Lower lobe of right lung (tissue), 2 donors: ENCODE results near the gene KCNQ5. TPM values are rescaled to one million over a fixed set of nuclear protein-coding genes. Genes with fewer than 3 reads are reported as not detected.

Experiments used
- ATAC-seq, 2 donors: fragments of 200-7000 bp; cut with Tn5 transposase; one replicate each; pipeline ENCODE4 v1.9.1; 2020 to 2022; ENCODE audit warnings: mild to moderate bottlenecking in 2 of 2, moderate library complexity in 2 of 2
- DNase-seq: peaks from one replicate; pipeline ENCODE4 v3.0.0-alpha.2; 2020
- H3K27ac ChIP-seq: fragments of 200-600 bp; one replicate; pipeline ENCODE4 v1.8.0; 2022
- H3K27me3 ChIP-seq: fragments of 200-600 bp; one replicate; pipeline ENCODE4 v1.8.0; 2022; ENCODE audit warnings: low read depth
- H3K36me3 ChIP-seq: fragments of 200-600 bp; one replicate; pipeline ENCODE4 v1.8.0; 2022; ENCODE audit warnings: mild to moderate bottlenecking
- H3K4me1 ChIP-seq: fragments of 200-600 bp; one replicate; pipeline ENCODE4 v1.8.0; 2022
- H3K4me3 ChIP-seq: fragments of 200-600 bp; one replicate; pipeline ENCODE4 v1.8.0; 2022; ENCODE audit warnings: mild to moderate bottlenecking
- H3K9me3 ChIP-seq: fragments of 200-600 bp; one replicate; pipeline ENCODE4 v1.8.0; 2022
- intact Hi-C: fragments of 100-400 bp; cut with DNase I; formaldehyde crosslinking; loops from one replicate; pipeline ENCODE4 v1.11.0; 2022
- total RNA-seq: library from RNA; stranded (reverse); fragmentation: NEBNext Ultra II Directional; extraction: Animal tissue kit (Norgen Biotek cat#: 25700); gene quantifications from one replicate; pipeline ENCODE4 v1.2.1, GENCODE V29; 2021
- TF ChIP-seq, protein P1 (sequence below): fragments of 200-600 bp; IDR thresholded peaks from one replicate; pipeline ENCODE4 v1.8.0; 2022; ENCODE audit warnings: antibody characterized with exemption, mild to moderate bottlenecking
- donor health status: DM: no; HTN: yes; CAD: no; lungs with severe emphysema.

The KCNQ5 gene
- total RNA-seq, 1 donor from 2014 or later: 0.35 TPM

DNA sequence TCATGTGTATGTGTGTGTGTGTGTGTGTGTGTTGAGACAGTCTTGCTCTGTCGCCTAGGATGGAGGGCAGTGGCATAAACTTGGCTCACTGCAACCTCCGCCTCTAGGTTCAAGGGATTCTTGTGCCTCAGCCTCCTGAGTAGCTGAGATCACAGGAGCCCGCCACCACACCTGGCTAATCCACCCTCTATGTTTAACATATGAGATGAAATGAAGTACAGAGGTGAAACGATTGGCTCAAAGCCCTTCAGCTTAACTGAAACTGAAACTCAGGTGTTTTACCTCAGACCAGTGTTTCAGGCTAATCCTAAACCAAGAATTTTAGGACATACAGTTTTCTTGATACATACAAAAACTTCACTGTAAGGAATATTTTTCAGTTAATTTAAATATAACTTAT lies 167.3 kb downstream of the KCNQ5 start:
- Histone ChIP-seq H3K27me3 (no peaks in the 10 kb centered on the region), H3K9me3 (no peaks in the 10 kb centered on the region), H3K27ac (no peak overlapping the region), H3K4me3 (no peak overlapping the region), H3K4me1 (peaks cover 5% of the 10 kb centered on the region), H3K36me3 (no peaks in the 10 kb centered on the region)
- ATAC-seq: no peak
- intact Hi-C loops: no loop called here
- TF ChIP-seq, protein P1, sequence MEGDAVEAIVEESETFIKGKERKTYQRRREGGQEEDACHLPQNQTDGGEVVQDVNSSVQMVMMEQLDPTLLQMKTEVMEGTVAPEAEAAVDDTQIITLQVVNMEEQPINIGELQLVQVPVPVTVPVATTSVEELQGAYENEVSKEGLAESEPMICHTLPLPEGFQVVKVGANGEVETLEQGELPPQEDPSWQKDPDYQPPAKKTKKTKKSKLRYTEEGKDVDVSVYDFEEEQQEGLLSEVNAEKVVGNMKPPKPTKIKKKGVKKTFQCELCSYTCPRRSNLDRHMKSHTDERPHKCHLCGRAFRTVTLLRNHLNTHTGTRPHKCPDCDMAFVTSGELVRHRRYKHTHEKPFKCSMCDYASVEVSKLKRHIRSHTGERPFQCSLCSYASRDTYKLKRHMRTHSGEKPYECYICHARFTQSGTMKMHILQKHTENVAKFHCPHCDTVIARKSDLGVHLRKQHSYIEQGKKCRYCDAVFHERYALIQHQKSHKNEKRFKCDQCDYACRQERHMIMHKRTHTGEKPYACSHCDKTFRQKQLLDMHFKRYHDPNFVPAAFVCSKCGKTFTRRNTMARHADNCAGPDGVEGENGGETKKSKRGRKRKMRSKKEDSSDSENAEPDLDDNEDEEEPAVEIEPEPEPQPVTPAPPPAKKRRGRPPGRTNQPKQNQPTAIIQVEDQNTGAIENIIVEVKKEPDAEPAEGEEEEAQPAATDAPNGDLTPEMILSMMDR: no peak
- DNase-seq: no peak

DNA sequence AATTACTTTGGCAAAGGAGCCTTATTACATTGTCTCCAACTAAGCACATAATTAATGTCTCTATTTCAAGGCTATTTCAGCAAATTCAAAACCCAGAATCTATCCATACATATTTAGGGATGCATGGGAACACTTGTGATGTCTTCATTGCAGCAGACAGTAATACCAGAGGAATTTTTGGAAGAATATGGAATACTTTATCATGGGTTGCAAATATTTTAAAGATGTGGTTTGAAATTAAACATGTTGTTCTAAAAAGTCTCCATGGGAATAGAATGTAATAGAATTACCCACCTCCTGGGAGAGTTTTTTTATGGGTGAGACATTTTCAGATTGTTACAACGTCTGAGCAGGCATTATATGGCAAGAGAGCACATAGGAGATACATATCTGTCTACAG lies 170.8 kb downstream of the KCNQ5 start:
- TF ChIP-seq, protein P1: no peak
- Histone ChIP-seq H3K27me3 (no peaks in the 10 kb centered on the region), H3K4me3 (no peak overlapping the region), H3K27ac (no peak overlapping the region), H3K36me3 (no peaks in the 10 kb centered on the region), H3K4me1 (peaks cover 1% of the 10 kb centered on the region), H3K9me3 (no peaks in the 10 kb centered on the region)
- intact Hi-C loops: no loop called here
- no peak for DNase-seq
- ATAC-seq: no peak

DNA sequence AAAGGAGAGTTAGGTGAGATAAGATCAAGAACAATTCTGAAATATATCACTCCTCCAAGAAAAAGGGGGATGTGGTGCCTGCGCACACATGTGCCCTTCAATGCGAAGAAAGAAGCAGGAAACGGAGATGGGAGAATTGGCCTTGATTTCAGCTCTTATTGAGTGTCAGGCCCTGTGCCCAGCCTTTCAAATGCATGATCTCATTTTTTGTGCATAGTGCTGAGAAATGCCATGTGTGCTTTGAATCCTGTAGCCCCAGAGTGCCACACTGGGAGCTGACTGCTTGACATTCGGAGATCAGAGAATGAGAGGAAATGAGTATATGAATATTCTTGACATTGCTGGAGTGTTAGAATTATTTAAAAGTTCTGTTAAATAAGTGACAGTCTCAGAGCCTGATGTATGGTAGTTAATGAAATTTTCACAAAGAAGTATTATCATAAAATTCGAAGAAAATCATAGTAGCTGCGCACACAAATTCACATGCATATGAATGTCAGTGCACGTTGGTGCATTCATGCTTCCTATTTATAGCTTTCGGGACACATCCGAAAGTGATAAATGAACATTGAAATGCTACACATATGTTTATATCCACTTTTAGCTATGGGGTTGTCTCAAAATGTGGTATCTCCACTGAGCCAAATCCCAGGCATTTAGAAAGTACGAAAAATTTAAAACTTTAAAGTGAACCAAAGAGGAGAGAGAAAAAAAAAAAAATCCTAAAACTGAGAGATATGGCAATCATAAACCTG lies 172.0 kb downstream of the KCNQ5 start:
- Histone ChIP-seq H3K4me3 (no peak overlapping the region), H3K4me1 (no peaks in the 10 kb centered on the region), H3K9me3 (no peaks in the 10 kb centered on the region), H3K27me3 (no peaks in the 10 kb centered on the region), H3K27ac (no peak overlapping the region), H3K36me3 (no peaks in the 10 kb centered on the region)
- no peak for DNase-seq
- no peak for ATAC-seq
- TF ChIP-seq, protein P1: no peak
- intact Hi-C loops: no loop called here

DNA sequence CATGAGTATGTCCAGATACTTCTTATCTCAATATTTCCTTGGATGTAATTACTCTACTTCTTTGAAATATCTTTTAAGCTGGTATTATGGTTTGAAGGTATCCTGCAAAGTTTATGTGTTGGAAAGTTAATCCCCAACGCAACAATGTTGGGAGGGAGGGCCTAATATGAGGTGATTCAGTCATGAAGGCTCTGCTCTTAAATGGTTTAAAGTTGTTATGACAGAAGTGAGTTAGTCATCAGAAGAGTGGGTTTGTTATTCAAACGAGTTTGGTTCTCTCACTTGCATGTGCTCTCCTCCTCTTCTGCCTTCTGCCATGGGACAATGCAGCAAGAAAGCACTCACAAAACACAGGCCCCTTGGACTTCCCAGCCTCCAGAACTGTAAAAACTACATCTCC lies 176.3 kb downstream of the KCNQ5 start:
- Histone ChIP-seq H3K36me3 (no peaks in the 10 kb centered on the region), H3K9me3 (no peaks in the 10 kb centered on the region), H3K27ac (no peak overlapping the region), H3K4me1 (no peaks in the 10 kb centered on the region), H3K27me3 (no peaks in the 10 kb centered on the region), H3K4me3 (no peak overlapping the region)
- ATAC-seq: no peak
- TF ChIP-seq, protein P1: no peak
- DNase-seq: no peak
- intact Hi-C loops: no loop called here

GRCh38 chr6:72809746-72810379 lies 188.0 kb downstream of the KCNQ5 start:
- no peak overlapping the region for H3K27ac ChIP-seq
- no peaks in the 10 kb centered on the region for H3K4me1 ChIP-seq
- ATAC-seq (peak in 1 of 2 donors; percentile 21), DNase-seq (no peak)
- intact Hi-C loops: no loop called here
- TF ChIP-seq, protein P1: no peak
- no peaks in the 10 kb centered on the region for H3K27me3 ChIP-seq
- H3K9me3 ChIP-seq: no peaks in the 10 kb centered on the region
- H3K36me3 ChIP-seq: no peaks in the 10 kb centered on the region
- no peak overlapping the region for H3K4me3 ChIP-seq
